ENCODE measurements around the gene GPATCH2. TPM values are rescaled to one million over a fixed set of nuclear protein-coding genes. Genes with fewer than 3 reads are reported as not detected.
"Not testable (repeated sequence)": the region's sequence is repeated elsewhere in the genome, so short reads cannot be mapped to it uniquely, and the experiment has no call there.

Gene GPATCH2
- polyA plus RNA-seq, 2 donors, result 2.3 to 3.0 TPM

DNA sequence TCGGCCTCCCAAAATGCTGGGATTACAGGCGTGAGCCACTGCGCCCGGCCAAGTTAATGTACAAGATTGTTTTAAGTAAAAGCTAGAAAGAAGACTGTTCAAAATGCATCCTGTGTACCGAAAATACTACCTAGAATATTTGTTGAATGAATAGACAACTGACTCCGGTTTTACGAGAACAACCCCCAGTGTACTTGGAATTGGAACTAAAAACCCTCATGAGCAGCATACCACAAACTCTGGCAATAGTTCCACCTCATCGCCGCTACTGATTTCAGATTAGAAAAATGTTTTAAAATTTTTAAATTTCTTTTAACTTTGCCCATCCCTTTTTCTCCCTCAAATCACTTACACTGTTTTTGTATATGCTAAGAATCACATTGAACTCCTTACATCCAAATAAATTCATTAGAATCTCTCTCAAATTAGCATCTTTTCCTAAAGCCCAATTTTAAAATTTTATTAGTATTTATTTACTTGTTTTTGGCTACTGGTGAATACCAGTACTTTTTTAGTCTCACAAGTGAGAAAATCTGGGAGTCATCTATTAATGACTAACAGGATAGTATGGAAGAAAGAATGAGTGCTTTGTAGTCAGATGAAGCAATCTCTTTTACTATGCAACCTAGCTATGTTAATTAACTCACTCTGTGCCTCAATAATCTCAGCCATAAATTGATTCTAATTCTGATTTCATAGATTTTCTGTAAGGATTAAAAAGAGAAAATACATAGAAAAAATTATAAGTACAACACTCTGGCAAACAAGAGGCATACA, 95.1 kb downstream of the GPATCH2 start:
- Histone ChIP-seq H3K4me1 (ENCODE audit: control insufficient read depth in 2 of 2, insufficient read depth in 2 of 2, low read length in 1 of 2) (no peaks in the 10 kb centered on the region), H3K9me3 (ENCODE audit: control insufficient read depth in 2 of 2, insufficient read depth in 1 of 2, low read depth in 1 of 2, low read length in 1 of 2) (no peaks in the 10 kb centered on the region), H3K4me3 (ENCODE audit: low read depth in 1 of 2, low read length in 2 of 2) (no peak overlapping the region), H3K27me3 (ENCODE audit: control insufficient read depth in 1 of 2, insufficient read depth in 2 of 2, low read length in 2 of 2) (no peaks in the 10 kb centered on the region), H3K36me3 (ENCODE audit: control insufficient read depth in 2 of 2, insufficient read depth in 2 of 2, low read length in 1 of 2) (no peaks in the 10 kb centered on the region), H3K27ac (ENCODE audit: low read depth in 2 of 2, low read length in 1 of 2) (no peak overlapping the region)
- WGBS, 2 donors, result 98% methylated on average over 9 of the region's 9 CpGs

DNA sequence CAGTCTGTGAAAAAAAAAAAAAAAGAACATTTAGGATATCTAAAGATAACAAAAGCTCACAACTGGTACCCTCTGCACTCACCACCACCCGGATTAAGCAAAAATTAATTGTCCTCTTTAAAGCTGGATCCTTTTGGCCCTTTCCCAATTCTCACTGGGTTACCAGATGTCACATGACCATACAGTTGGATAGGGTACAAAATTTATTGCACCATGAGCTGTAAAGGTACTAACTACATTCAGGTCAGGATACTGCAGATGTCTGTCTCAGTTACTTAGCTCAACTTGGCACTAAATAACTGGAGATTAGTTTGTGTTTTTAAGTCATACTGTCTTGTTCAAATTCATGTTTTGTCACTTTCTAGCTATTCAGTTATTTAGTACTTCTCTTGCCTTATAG, 96.3 kb downstream of the GPATCH2 start:
- Histone ChIP-seq H3K27ac (ENCODE audit: low read depth in 2 of 2, low read length in 1 of 2) (no peak overlapping the region), H3K4me3 (ENCODE audit: low read depth in 1 of 2, low read length in 2 of 2) (no peak overlapping the region), H3K4me1 (ENCODE audit: control insufficient read depth in 2 of 2, insufficient read depth in 2 of 2, low read length in 1 of 2) (no peaks in the 10 kb centered on the region), H3K9me3 (ENCODE audit: control insufficient read depth in 2 of 2, insufficient read depth in 1 of 2, low read depth in 1 of 2, low read length in 1 of 2) (no peaks in the 10 kb centered on the region), H3K27me3 (ENCODE audit: control insufficient read depth in 1 of 2, insufficient read depth in 2 of 2, low read length in 2 of 2) (no peaks in the 10 kb centered on the region), H3K36me3 (ENCODE audit: control insufficient read depth in 2 of 2, insufficient read depth in 2 of 2, low read length in 1 of 2) (no peaks in the 10 kb centered on the region)
- WGBS, 2 donors, result 77 to 79% methylated on average over 1 of the region's 1 CpG

DNA sequence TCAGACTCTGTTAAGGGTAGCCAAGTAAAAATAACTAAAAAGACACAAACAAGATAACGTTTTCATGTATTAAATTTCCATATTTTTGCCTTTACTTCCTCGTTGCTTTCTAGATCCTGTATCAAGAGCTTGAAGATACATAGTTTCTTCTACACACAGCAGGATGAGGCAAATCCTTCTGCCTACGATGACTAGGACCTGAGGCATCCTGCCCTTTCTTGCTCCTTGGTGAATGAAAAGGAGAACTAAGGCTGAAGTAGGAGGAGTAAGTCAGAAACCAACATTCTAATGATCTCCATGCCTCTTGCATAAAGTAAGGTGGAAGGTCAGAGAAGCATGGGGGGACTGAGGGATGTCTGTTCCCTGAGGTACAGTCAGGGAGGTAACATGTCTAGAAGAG, 102.6 kb downstream of the GPATCH2 start:
- H3K27me3 ChIP-seq (ENCODE audit: control insufficient read depth in 1 of 2, insufficient read depth in 2 of 2, low read length in 2 of 2), result no peaks in the 10 kb centered on the region
- WGBS, 2 donors, result 82 to 84% methylated on average over 3 of the region's 3 CpGs
- no peaks in the 10 kb centered on the region for H3K9me3 ChIP-seq (ENCODE audit: control insufficient read depth in 2 of 2, insufficient read depth in 1 of 2, low read depth in 1 of 2, low read length in 1 of 2)
- H3K4me1 ChIP-seq (ENCODE audit: control insufficient read depth in 2 of 2, insufficient read depth in 2 of 2, low read length in 1 of 2), result no peaks in the 10 kb centered on the region
- no peaks in the 10 kb centered on the region for H3K36me3 ChIP-seq (ENCODE audit: control insufficient read depth in 2 of 2, insufficient read depth in 2 of 2, low read length in 1 of 2)
- no peak overlapping the region for H3K4me3 ChIP-seq (ENCODE audit: low read depth in 1 of 2, low read length in 2 of 2)
- no peak overlapping the region for H3K27ac ChIP-seq (ENCODE audit: low read depth in 2 of 2, low read length in 1 of 2)

DNA sequence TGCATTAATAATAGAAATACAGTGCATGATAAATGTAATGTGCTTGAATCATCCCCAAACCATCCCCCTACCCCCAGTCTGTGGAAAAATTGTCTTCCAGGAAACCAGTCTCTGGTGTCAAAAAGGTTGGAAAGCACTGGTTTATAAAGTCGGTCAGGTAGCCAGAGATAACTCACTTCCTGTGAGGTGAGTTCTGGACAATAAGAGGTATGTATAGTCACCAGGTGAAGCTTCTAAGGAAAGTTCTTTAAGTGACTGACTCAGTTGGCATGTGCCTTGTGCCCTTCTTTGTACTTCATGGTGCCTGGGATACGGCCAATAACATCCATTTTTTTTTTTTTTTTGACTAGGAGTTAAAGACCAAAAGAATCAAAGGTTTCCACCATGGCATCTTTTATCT, 103.7 kb downstream of the GPATCH2 start:
- Histone ChIP-seq H3K9me3 (ENCODE audit: control insufficient read depth in 2 of 2, insufficient read depth in 1 of 2, low read depth in 1 of 2, low read length in 1 of 2) (no peaks in the 10 kb centered on the region), H3K27ac (ENCODE audit: low read depth in 2 of 2, low read length in 1 of 2) (no peak overlapping the region), H3K27me3 (ENCODE audit: control insufficient read depth in 1 of 2, insufficient read depth in 2 of 2, low read length in 2 of 2) (no peaks in the 10 kb centered on the region), H3K4me3 (ENCODE audit: low read depth in 1 of 2, low read length in 2 of 2) (no peak overlapping the region), H3K4me1 (ENCODE audit: control insufficient read depth in 2 of 2, insufficient read depth in 2 of 2, low read length in 1 of 2) (no peaks in the 10 kb centered on the region), H3K36me3 (ENCODE audit: control insufficient read depth in 2 of 2, insufficient read depth in 2 of 2, low read length in 1 of 2) (no peaks in the 10 kb centered on the region)
- 86 to 91% methylated on average over 2 of the region's 2 CpGs for WGBS, 2 donors

DNA sequence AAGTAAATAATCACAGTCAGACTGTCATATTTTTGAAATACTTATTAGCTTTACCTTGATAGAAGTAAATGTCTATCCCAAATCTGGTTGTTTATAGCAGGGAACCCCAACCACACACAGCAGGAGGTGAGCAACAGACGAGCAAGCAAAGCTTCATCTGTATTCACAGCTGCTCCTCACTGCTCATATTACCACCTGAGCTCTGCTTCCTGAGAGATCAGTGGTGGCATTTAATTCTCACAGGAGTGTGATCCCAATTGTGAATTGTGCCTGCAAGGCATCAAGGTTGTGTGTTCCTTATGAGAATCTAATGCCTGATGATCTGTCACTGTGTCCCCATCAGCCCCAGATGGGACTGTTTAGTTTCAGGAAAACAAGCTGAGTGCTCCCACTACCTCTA, 104.3 kb downstream of the GPATCH2 start:
- Histone ChIP-seq H3K4me1 (ENCODE audit: control insufficient read depth in 2 of 2, insufficient read depth in 2 of 2, low read length in 1 of 2) (no peaks in the 10 kb centered on the region), H3K9me3 (ENCODE audit: control insufficient read depth in 2 of 2, insufficient read depth in 1 of 2, low read depth in 1 of 2, low read length in 1 of 2) (no peaks in the 10 kb centered on the region), H3K36me3 (ENCODE audit: control insufficient read depth in 2 of 2, insufficient read depth in 2 of 2, low read length in 1 of 2) (no peaks in the 10 kb centered on the region), H3K27me3 (ENCODE audit: control insufficient read depth in 1 of 2, insufficient read depth in 2 of 2, low read length in 2 of 2) (no peaks in the 10 kb centered on the region), H3K4me3 (ENCODE audit: low read depth in 1 of 2, low read length in 2 of 2) (no peak overlapping the region), H3K27ac (ENCODE audit: low read depth in 2 of 2, low read length in 1 of 2) (no peak overlapping the region)
- WGBS, 2 donors, result 90 to 91% methylated on average over 1 of the region's 1 CpG

DNA sequence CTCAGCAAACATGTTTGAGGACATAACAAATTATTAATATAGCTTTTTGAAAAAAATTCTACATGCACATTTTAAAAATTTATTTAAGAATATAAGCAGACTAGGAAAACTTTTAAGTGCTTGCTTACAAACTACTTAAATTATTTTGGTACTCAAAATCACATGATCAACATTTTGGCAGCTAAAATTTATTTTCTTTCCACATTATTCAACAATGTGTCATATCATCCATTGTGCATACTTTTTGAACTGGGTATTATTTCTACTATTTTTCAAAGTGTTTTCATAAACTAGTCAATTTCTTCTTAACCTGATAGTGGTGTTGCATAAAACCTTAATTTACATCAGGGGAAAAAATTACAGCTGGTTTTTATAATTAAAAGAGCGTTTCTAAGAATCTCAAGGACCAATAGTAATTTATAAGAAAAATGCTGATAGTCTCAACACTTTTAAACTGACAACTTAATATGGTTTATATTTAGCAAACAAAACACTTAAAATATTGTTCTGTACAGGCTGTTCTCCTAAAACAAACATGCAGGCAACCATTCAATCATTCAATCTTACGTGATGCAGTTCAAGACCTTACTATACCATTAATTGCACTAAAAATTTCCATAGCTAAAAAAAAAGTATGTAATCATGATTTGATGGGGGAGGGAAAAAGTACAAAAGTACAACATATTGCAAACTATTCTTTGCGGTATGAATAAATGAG, 105.0 kb downstream of the GPATCH2 start:
- Histone ChIP-seq H3K4me3 (ENCODE audit: low read depth in 1 of 2, low read length in 2 of 2) (no peak overlapping the region), H3K4me1 (ENCODE audit: control insufficient read depth in 2 of 2, insufficient read depth in 2 of 2, low read length in 1 of 2) (no peaks in the 10 kb centered on the region), H3K9me3 (ENCODE audit: control insufficient read depth in 2 of 2, insufficient read depth in 1 of 2, low read depth in 1 of 2, low read length in 1 of 2) (no peaks in the 10 kb centered on the region), H3K27ac (ENCODE audit: low read depth in 2 of 2, low read length in 1 of 2) (no peak overlapping the region), H3K36me3 (ENCODE audit: control insufficient read depth in 2 of 2, insufficient read depth in 2 of 2, low read length in 1 of 2) (no peaks in the 10 kb centered on the region), H3K27me3 (ENCODE audit: control insufficient read depth in 1 of 2, insufficient read depth in 2 of 2, low read length in 2 of 2) (no peaks in the 10 kb centered on the region)
- 79 to 86% methylated on average over 3 of the region's 3 CpGs for WGBS, 2 donors

DNA sequence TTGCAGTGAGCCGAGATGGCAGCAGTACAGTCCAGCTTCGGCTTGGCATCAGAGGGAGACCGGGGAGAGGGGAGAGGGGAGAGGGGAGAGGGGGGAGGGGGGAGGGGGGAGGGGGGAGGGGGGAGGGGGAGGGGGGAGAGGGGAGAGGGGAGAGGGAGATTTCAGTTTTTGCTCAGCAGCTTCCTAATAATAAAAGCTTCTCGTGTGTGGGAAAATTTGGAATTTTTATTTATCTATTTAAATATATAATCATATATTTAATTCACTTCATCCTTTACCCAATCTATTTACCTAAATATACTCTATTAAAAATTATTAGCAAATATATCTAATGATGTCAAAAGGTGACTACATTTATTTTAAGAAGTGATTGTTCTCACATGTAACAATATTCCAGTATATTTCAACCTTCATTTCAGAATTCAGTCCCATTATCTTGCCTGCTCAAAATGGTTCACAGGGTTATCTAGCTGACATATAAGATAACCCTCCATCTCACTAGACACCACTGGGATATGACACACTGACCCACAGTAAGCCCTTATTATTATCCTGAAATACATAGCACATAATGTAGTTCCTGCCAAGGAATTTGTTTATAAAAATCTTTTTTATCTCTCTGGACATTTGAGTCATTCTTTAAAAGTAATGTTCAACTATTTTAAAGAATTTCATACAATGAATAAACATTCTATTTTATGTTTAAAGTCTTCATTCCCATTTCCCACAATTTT, 105.9 kb downstream of the GPATCH2 start:
- H3K27ac ChIP-seq (ENCODE audit: low read depth in 2 of 2, low read length in 1 of 2), result no peak overlapping the region
- no peak overlapping the region for H3K4me3 ChIP-seq (ENCODE audit: low read depth in 1 of 2, low read length in 2 of 2)
- no peaks in the 10 kb centered on the region for H3K4me1 ChIP-seq (ENCODE audit: control insufficient read depth in 2 of 2, insufficient read depth in 2 of 2, low read length in 1 of 2)
- H3K36me3 ChIP-seq (ENCODE audit: control insufficient read depth in 2 of 2, insufficient read depth in 2 of 2, low read length in 1 of 2), result no peaks in the 10 kb centered on the region
- no peaks in the 10 kb centered on the region for H3K9me3 ChIP-seq (ENCODE audit: control insufficient read depth in 2 of 2, insufficient read depth in 1 of 2, low read depth in 1 of 2, low read length in 1 of 2)
- 91 to 97% methylated on average over 1 to 3 of the region's 4 CpGs for WGBS, 2 donors
- H3K27me3 ChIP-seq (ENCODE audit: control insufficient read depth in 1 of 2, insufficient read depth in 2 of 2, low read length in 2 of 2), result no peaks in the 10 kb centered on the region

DNA sequence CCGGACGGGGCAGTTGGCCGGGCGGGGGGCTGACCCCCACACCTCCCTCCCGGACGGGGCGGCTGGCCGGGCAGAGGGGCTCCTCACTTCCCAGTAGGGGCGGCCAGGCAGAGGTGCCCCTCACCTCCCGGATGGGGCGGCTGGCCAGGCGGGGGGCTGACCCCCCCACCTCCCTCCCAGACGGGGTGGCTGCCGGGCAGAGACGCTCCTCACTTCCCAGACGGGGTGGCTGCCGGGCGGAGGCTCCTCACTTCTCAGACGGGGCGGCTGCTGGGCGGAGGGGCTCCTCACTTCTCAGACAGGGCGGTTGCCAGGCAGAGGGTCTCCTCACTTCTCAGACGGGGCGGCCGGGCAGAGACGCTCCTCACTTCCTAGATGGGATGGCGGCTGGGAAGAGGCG, 107.0 kb downstream of the GPATCH2 start:
- H3K36me3 ChIP-seq (ENCODE audit: control insufficient read depth in 2 of 2, insufficient read depth in 2 of 2, low read length in 1 of 2); H3K27ac ChIP-seq (ENCODE audit: low read depth in 2 of 2, low read length in 1 of 2); H3K9me3 ChIP-seq (ENCODE audit: control insufficient read depth in 2 of 2, insufficient read depth in 1 of 2, low read depth in 1 of 2, low read length in 1 of 2); H3K4me3 ChIP-seq (ENCODE audit: low read depth in 1 of 2, low read length in 2 of 2); H3K4me1 ChIP-seq (ENCODE audit: control insufficient read depth in 2 of 2, insufficient read depth in 2 of 2, low read length in 1 of 2); H3K27me3 ChIP-seq (ENCODE audit: control insufficient read depth in 1 of 2, insufficient read depth in 2 of 2, low read length in 2 of 2): not testable (repeated sequence)
- 88 to 89% methylated on average over 3 to 16 of the region's 28 CpGs for WGBS, 2 donors

DNA sequence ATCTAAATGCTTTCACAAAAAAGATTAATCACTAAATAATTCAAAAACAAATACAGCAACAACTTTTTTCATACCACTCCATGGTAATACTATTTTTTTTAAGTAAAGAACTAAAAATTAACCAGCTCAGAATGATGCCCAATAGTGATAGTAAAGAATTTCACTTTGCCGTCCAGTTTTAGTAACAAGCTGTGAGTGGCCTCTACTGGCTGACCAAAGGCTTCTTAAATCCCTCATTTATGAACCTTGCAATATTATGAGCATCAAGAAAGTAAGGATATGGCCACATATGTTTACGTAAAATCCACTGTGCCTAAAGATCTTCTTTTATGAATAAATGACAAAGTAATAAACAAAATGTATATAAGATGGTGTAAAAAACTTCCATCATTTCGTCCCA, 108.6 kb downstream of the GPATCH2 start:
- no peak overlapping the region for H3K4me3 ChIP-seq (ENCODE audit: low read depth in 1 of 2, low read length in 2 of 2)
- no peaks in the 10 kb centered on the region for H3K4me1 ChIP-seq (ENCODE audit: control insufficient read depth in 2 of 2, insufficient read depth in 2 of 2, low read length in 1 of 2)
- no peaks in the 10 kb centered on the region for H3K36me3 ChIP-seq (ENCODE audit: control insufficient read depth in 2 of 2, insufficient read depth in 2 of 2, low read length in 1 of 2)
- WGBS, 2 donors, result 91 to 94% methylated on average over 3 of the region's 3 CpGs
- H3K27ac ChIP-seq (ENCODE audit: low read depth in 2 of 2, low read length in 1 of 2), result no peak overlapping the region
- no peaks in the 10 kb centered on the region for H3K9me3 ChIP-seq (ENCODE audit: control insufficient read depth in 2 of 2, insufficient read depth in 1 of 2, low read depth in 1 of 2, low read length in 1 of 2)
- H3K27me3 ChIP-seq (ENCODE audit: control insufficient read depth in 1 of 2, insufficient read depth in 2 of 2, low read length in 2 of 2), result no peaks in the 10 kb centered on the region
